Right lobe of liver (tissue), 4 donors: ENCODE results near the gene MTHFR.

Experiments
- POLR2A ChIP-seq: fragments of 450-650 bp; IDR thresholded peaks from one replicate; pipeline ENCODE4 v1.6.1; 2017; ENCODE audit warnings: antibody characterized with exemption, mild to moderate bottlenecking
- TF ChIP-seq, protein P1 (sequence below), 4 donors: fragments of 200-600 bp in 3 of 4; fragments of 450-650 bp in 1 of 4; IDR thresholded peaks; one replicate each; pipeline versions ENCODE4 v1.5.1 to v1.8.0; 2016 to 2022; ENCODE audit warnings: antibody characterized with exemption in 4 of 4, mild to moderate bottlenecking in 2 of 4
- donor health status: DM: no; HTN: no; CAD: no.
- donor health status: DM: no; HTN: no; CAD: no.
- donor health status: DM: no; HTN: yes; CAD: no.

DNA sequence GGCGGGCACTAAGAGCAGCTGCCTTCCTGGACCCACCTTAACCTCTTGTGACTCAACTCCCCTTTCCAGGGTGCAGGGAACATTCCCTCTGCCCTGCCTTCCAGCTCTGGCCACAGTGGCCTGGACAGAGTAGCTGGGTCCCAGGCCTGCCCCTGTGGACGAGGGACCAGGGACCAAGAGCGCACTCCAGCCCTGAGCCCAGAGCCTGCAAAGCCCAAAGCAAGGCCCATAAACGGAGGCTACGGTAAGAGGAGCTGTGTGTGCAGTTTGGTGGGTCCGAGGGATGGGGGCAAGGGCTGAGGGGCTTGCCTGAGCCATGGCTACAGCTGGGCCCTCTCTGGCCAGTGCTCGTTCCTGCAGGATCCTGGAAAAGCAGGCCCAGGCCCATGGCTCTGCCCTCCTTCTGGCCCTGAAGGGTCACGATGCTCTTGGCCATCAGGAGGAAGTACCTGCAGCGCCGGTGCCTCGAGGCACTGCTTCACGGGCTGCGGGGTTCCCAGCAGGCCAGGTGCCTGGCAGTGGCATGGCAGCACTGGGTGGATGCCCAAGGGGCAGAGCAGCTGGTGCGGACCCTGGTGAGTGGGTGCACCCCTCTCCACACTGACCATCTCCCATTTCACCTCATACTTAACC lies 17.8 kb downstream of the MTHFR start:
- TF ChIP-seq, protein P1, sequence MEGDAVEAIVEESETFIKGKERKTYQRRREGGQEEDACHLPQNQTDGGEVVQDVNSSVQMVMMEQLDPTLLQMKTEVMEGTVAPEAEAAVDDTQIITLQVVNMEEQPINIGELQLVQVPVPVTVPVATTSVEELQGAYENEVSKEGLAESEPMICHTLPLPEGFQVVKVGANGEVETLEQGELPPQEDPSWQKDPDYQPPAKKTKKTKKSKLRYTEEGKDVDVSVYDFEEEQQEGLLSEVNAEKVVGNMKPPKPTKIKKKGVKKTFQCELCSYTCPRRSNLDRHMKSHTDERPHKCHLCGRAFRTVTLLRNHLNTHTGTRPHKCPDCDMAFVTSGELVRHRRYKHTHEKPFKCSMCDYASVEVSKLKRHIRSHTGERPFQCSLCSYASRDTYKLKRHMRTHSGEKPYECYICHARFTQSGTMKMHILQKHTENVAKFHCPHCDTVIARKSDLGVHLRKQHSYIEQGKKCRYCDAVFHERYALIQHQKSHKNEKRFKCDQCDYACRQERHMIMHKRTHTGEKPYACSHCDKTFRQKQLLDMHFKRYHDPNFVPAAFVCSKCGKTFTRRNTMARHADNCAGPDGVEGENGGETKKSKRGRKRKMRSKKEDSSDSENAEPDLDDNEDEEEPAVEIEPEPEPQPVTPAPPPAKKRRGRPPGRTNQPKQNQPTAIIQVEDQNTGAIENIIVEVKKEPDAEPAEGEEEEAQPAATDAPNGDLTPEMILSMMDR (IDR thresholded peaks at IDR 0.05), result no peak
- no peak for TF ChIP-seq POLR2A
